Measurements from ENCODE around the gene MMADHC. TPM values are rescaled to one million over a fixed set of nuclear protein-coding genes. Genes with fewer than 3 reads are reported as not detected.

Gene MMADHC
- polyA plus RNA-seq, 1 donor (not counting 4 experiments of a cell fraction or from before 2014, with no cell fraction given), result 140 TPM

GRCh38 chr2:149559341-149560068 is 28.1 kb downstream of the MMADHC start:
- TF ChIP-seq CTCF (optimal IDR thresholded peaks at IDR 0.05 in 1 of 3, IDR thresholded peaks at IDR 0.05 in 1 of 3, conservative IDR thresholded peaks at IDR 0.05 in 1 of 3; ENCODE audit: extremely low read depth in 1 of 3, insufficient read depth in 2 of 3, low read length in 3 of 3) (no peak), EZH2 (IDR thresholded peaks at IDR 0.05; ENCODE audit: low read length) (no peak)
- Histone ChIP-seq H3K4me3 (ENCODE audit: control insufficient read depth in 2 of 3, extremely low read depth in 1 of 3, insufficient read depth in 2 of 3, low read depth in 1 of 3, low read length in 3 of 3) (no peak overlapping the region), H4K20me1 (ENCODE audit: control insufficient read depth, extremely low read depth, insufficient read depth, low read length) (no peaks in the 10 kb centered on the region), H3K79me2 (ENCODE audit: control insufficient read depth, insufficient read depth, low read length) (no peaks in the 10 kb centered on the region), H3K4me1 (ENCODE audit: control insufficient read depth, extremely low read depth, insufficient read depth, low read length) (no peaks in the 10 kb centered on the region), H3K27ac (ENCODE audit: control insufficient read depth, insufficient read depth, low read length) (no peak overlapping the region), H3K9me3 (ENCODE audit: control insufficient read depth, low read depth, low read length) (no peaks in the 10 kb centered on the region), H2AFZ (ENCODE audit: control insufficient read depth, low read length) (no peak overlapping the region), H3K27me3 (ENCODE audit: control insufficient read depth, extremely low read depth, insufficient read depth, low read length) (no peaks in the 10 kb centered on the region), H3K4me2 (ENCODE audit: control insufficient read depth, extremely low read depth, insufficient read depth, low read depth, low read length) (no peak overlapping the region), H3K36me3 (ENCODE audit: control insufficient read depth in 2 of 2, extremely low read depth in 1 of 2, insufficient read depth in 2 of 2, low read length in 2 of 2) (no peaks in the 10 kb centered on the region), H3K9ac (ENCODE audit: control insufficient read depth, extremely low read depth, insufficient read depth, low read length) (no peak overlapping the region), H3K9me1 (ENCODE audit: control insufficient read depth, extremely low read depth, insufficient read depth, low read length) (no peaks in the 10 kb centered on the region)
- dilution Hi-C loops (cut with MboI; ENCODE audit: extremely low pct_ligation_motif_present, low sequenced_read_pairs), result loop anchor here (10.0 kb wide), 1 partner anchor 535 kb away; no protein-coding TSS in a partner anchor
- FAIRE-seq, result no peak
- DNase-seq (ENCODE audit: low read depth, low spot score), result no peak

GRCh38 chr2:149556452-149556851 is 31.1 kb downstream of the MMADHC start:
- H4K20me1 ChIP-seq (ENCODE audit: control insufficient read depth, extremely low read depth, insufficient read depth, low read length), result no peaks in the 10 kb centered on the region
- H3K27me3 ChIP-seq (ENCODE audit: control insufficient read depth, extremely low read depth, insufficient read depth, low read length), result peaks cover 4% of the 10 kb centered on the region
- H2AFZ ChIP-seq (ENCODE audit: control insufficient read depth, low read length), result no peak overlapping the region
- H3K9ac ChIP-seq (ENCODE audit: control insufficient read depth, extremely low read depth, insufficient read depth, low read length), result no peak overlapping the region
- H3K9me1 ChIP-seq (ENCODE audit: control insufficient read depth, extremely low read depth, insufficient read depth, low read length), result no peaks in the 10 kb centered on the region
- H3K79me2 ChIP-seq (ENCODE audit: control insufficient read depth, insufficient read depth, low read length), result no peaks in the 10 kb centered on the region
- H3K4me1 ChIP-seq (ENCODE audit: control insufficient read depth, extremely low read depth, insufficient read depth, low read length), result no peaks in the 10 kb centered on the region
- H3K36me3 ChIP-seq (ENCODE audit: control insufficient read depth in 2 of 2, extremely low read depth in 1 of 2, insufficient read depth in 2 of 2, low read length in 2 of 2), result no peaks in the 10 kb centered on the region
- dilution Hi-C loops (cut with MboI; ENCODE audit: extremely low pct_ligation_motif_present, low sequenced_read_pairs), result no loop called here
- no peak overlapping the region for H3K27ac ChIP-seq (ENCODE audit: control insufficient read depth, insufficient read depth, low read length)
- no peak overlapping the region for H3K4me2 ChIP-seq (ENCODE audit: control insufficient read depth, extremely low read depth, insufficient read depth, low read depth, low read length)
- TF ChIP-seq CTCF (optimal IDR thresholded peaks at IDR 0.05 in 1 of 3, IDR thresholded peaks at IDR 0.05 in 1 of 3, conservative IDR thresholded peaks at IDR 0.05 in 1 of 3; ENCODE audit: extremely low read depth in 1 of 3, insufficient read depth in 2 of 3, low read length in 3 of 3) (no peak), EZH2 (IDR thresholded peaks at IDR 0.05; ENCODE audit: low read length) (no peak)
- FAIRE-seq, result no peak
- no peaks in the 10 kb centered on the region for H3K9me3 ChIP-seq (ENCODE audit: control insufficient read depth, low read depth, low read length)
- H3K4me3 ChIP-seq (ENCODE audit: control insufficient read depth in 2 of 3, extremely low read depth in 1 of 3, insufficient read depth in 2 of 3, low read depth in 1 of 3, low read length in 3 of 3), result no peak overlapping the region
- no peak for DNase-seq (ENCODE audit: low read depth, low spot score)

Data from keratinocyte (primary cell).